HepG2 (cell line): ENCODE results near the gene PIM1. TPM values are rescaled to one million over a fixed set of nuclear protein-coding genes. Genes with fewer than 3 reads are reported as not detected.

Experiments used
- ATAC-seq: fragments of 200-7000 bp; cut with Tn5 transposase; 3 replicates; pipeline ENCODE4 v1.9.1; 2020; ENCODE audit warnings: mild to moderate bottlenecking, moderate library complexity
- BruUV-seq: library from RNA; stranded (reverse); fragments of 400-500 nt; replicated peaks from 2 replicates; lab custom pipeline; 2021; lab: Mats Ljungman, UMichigan
- CTCF ChIA-PET: fragments of 300-600 bp; formaldehyde crosslinking; extraction: SDS; loops from one replicate; lab custom pipeline; 2021; ENCODE audit warnings: low total read pairs, inconsistent platforms, low intra/inter-chr PET ratio; lab: Yijun Ruan, JAX
- POLR2A ChIA-PET: fragments of 350-600 bp; sonication (Branson Sonifier 250); formaldehyde crosslinking; loops from one replicate; lab custom pipeline; 2020; ENCODE audit warnings: antibody characterized with exemption, inconsistent platforms; lab: Yijun Ruan, JAX
- DNase-seq: peaks from one replicate; pipeline ENCODE4 v3.0.0-alpha.2; 2015; ENCODE audit warnings: low spot score
- FAIRE-seq: peaks from 3 replicates; lab custom pipeline; 2011; peaks lifted over from hg19 to GRCh38; lab: Jason Lieb, UNC
- H2AFZ ChIP-seq: one replicate; pipeline ENCODE4 v1.6.1; 2011; ENCODE audit warnings: low read length, inconsistent platforms
- H3K27ac ChIP-seq: fragments of 300-600 bp; 3 replicates; pipeline ENCODE4 v1.8.0; 2011; ENCODE audit warnings: mixed run types, mild to moderate bottlenecking, mixed read lengths, low read length, inconsistent platforms; ENCODE audit not compliant: insufficient read depth; ENCODE audit errors: extremely low read length
- H3K27me3 ChIP-seq, 2 experiments: fragments of 200-600 bp in 1 of 2; 2 replicates in 1 of 2; 3 replicates in 1 of 2; pipeline versions ENCODE4 v1.6.0 to v1.8.0; 2011; ENCODE audit warnings: low read length in 2 of 2, mild to moderate bottlenecking in 2 of 2, moderate library complexity in 2 of 2, inconsistent platforms in 1 of 2; ENCODE audit not compliant: insufficient read depth in 2 of 2, control insufficient read depth in 1 of 2
- H3K36me3 ChIP-seq, 2 experiments: fragments of 200-600 bp in 1 of 2; replicated peaks in 1 of 2; 2 replicates in 1 of 2; 3 replicates in 1 of 2; pipeline versions ENCODE4 v1.5.1 to v1.8.0; 2011; ENCODE audit warnings: low read length in 2 of 2, inconsistent platforms in 1 of 2; ENCODE audit not compliant: insufficient read depth in 2 of 2, control insufficient read depth in 1 of 2
- H3K4me1 ChIP-seq: 2 replicates; pipeline ENCODE4 v1.5.1; 2012; ENCODE audit warnings: low read length, inconsistent platforms; ENCODE audit not compliant: insufficient read depth
- H3K4me2 ChIP-seq: 2 replicates; pipeline ENCODE4 v1.6.0; 2011; ENCODE audit warnings: low read depth, low read length, inconsistent platforms
- H3K4me3 ChIP-seq, 3 experiments: fragments of 200-600 bp in 1 of 3; sonication (generic), shearing (Covaris generic) in 1 of 3; replicated peaks in 1 of 3; 2 replicates each; pipeline ENCODE4 v1.5.1; 2011 to 2016; ENCODE audit warnings: low read length in 3 of 3, inconsistent platforms in 2 of 3, low read depth in 2 of 3, mild to moderate bottlenecking in 2 of 3, control low read depth in 1 of 3, mixed read lengths in 1 of 3; ENCODE audit not compliant: insufficient read depth in 1 of 3
- H3K79me2 ChIP-seq: one replicate; pipeline ENCODE4 v1.6.1; 2011; ENCODE audit warnings: low read length, inconsistent platforms; ENCODE audit not compliant: insufficient read depth
- H3K9ac ChIP-seq: 2 replicates; pipeline ENCODE4 v1.6.0; 2011; ENCODE audit warnings: mild to moderate bottlenecking, low read depth, low read length, inconsistent platforms; ENCODE audit not compliant: insufficient read depth
- H3K9me3 ChIP-seq: 2 replicates; pipeline ENCODE4 v1.5.1; 2012; ENCODE audit warnings: mild to moderate bottlenecking, low read length
- H4K20me1 ChIP-seq: 2 replicates; pipeline ENCODE4 v1.6.0; 2011; ENCODE audit warnings: inconsistent platforms, mild to moderate bottlenecking, low read length, moderate library complexity; ENCODE audit not compliant: insufficient read depth
- ATRX ChIP-seq: sonication (generic); formaldehyde crosslinking; IDR thresholded peaks from 2 replicates; pipeline ENCODE4 v1.4.0; 2020; ENCODE audit warnings: missing genetic modification reagents, borderline replicate concordance
- CEBPG ChIP-seq: IDR thresholded peaks from 2 replicates; pipeline ENCODE4 v1.6.1; 2016
- ELK4 ChIP-seq: sonication (generic); formaldehyde crosslinking; IDR thresholded peaks from 2 replicates; pipeline ENCODE4 v1.9.0; 2021; ENCODE audit warnings: missing genetic modification reagents, borderline replicate concordance
- FOXC1 ChIP-seq: sonication (generic); formaldehyde crosslinking; IDR thresholded peaks from 2 replicates; pipeline ENCODE4 v1.8.0; 2022; ENCODE audit warnings: mild to moderate bottlenecking, missing genetic modification reagents, borderline replicate concordance
- HMGXB3 ChIP-seq: sonication (generic); formaldehyde crosslinking; IDR thresholded peaks from 2 replicates; pipeline ENCODE4 v1.4.0; 2020; ENCODE audit warnings: missing genetic modification reagents, borderline replicate concordance
- HNRNPUL1 ChIP-seq: fragments of 200-400 bp; formaldehyde crosslinking; IDR thresholded peaks from 2 replicates; pipeline ENCODE4 v1.6.1; 2017; ENCODE audit warnings: low read depth, mild to moderate bottlenecking, low read length, moderate library complexity
- JUNB ChIP-seq: sonication (generic); formaldehyde crosslinking; IDR thresholded peaks from 2 replicates; pipeline ENCODE4 v1.8.0; 2022; ENCODE audit warnings: missing genetic modification reagents, mild to moderate bottlenecking, borderline replicate concordance
- MIXL1 ChIP-seq: IDR thresholded peaks from 2 replicates; pipeline ENCODE4 v1.6.1; 2016
- MTA3 ChIP-seq: sonication (generic); formaldehyde crosslinking; IDR thresholded peaks from 2 replicates; pipeline ENCODE4 v1.4.0; 2020; ENCODE audit warnings: missing genetic modification reagents
- ZNF431 ChIP-seq: sonication (generic); formaldehyde crosslinking; IDR thresholded peaks from 2 replicates; pipeline ENCODE4 v1.9.0; 2022; ENCODE audit warnings: missing genetic modification reagents, low read depth, mild to moderate bottlenecking, borderline replicate concordance
- ZNF607 ChIP-seq: sonication (generic); formaldehyde crosslinking; IDR thresholded peaks from 2 replicates; pipeline ENCODE4 v1.5.1; 2020; ENCODE audit warnings: missing genetic modification reagents, mild to moderate bottlenecking, borderline replicate concordance
- ZNF660 ChIP-seq: sonication (generic); formaldehyde crosslinking; IDR thresholded peaks from 2 replicates; pipeline ENCODE4 v1.5.1; 2020; ENCODE audit warnings: mild to moderate bottlenecking, low read depth, missing genetic modification reagents, borderline replicate concordance
- ZNF816 ChIP-seq: sonication (generic); formaldehyde crosslinking; IDR thresholded peaks from 2 replicates; pipeline ENCODE4 v1.8.0; 2022; ENCODE audit warnings: missing genetic modification reagents, mild to moderate bottlenecking, borderline replicate concordance
- ZSCAN9 ChIP-seq: IDR thresholded peaks from 2 replicates; pipeline ENCODE4 v1.6.1; 2016; ENCODE audit warnings: borderline replicate concordance
- WGBS: methylation state at CpG from one replicate; pipeline ENCODE4 v1.1.6; 2017; ENCODE audit warnings: low lambda C conversion rate; 5-methylcytosine and 5-hydroxymethylcytosine counted together
- in situ Hi-C: cut with HindIII; loops from 2 replicates; pipeline ENCODE4 v1.10.0; 2017; ENCODE audit warnings: low pct_unique_long_range_greater_than_20kb; ENCODE audit not compliant: extremely low pct_ligation_motif_present
- intact Hi-C: fragments of 100-400 bp; cut with micrococcal nuclease; formaldehyde crosslinking; loops from one replicate; pipeline ENCODE4 v1.10.0; 2022; ENCODE audit not compliant: unreplicated experiment
- polyA plus RNA-seq, 8 experiments: library from polyadenylated mRNA; depleted of rRNA in 3 of 8; stranded (reverse) in 7 of 8; unstranded in 1 of 8; fragments of >200 nt; fragmentation: Illumina TruSeq in 4 of 8; extraction: Trizol in 4 of 8; gene quantifications; 2 replicates each; pipeline versions ENCODE4 v1.2.1 to v1.2.3, GENCODE V29; 2011 to 2016; ENCODE audit warnings: low read depth in 4 of 8, missing spikeins in 1 of 8, mixed read lengths in 1 of 8; ENCODE audit not compliant: insufficient read depth in 1 of 8
- total RNA-seq, 5 experiments: library from RNA; depleted of rRNA; stranded (reverse); fragments of >200 nt; fragmentation: Illumina TruSeq; extraction: Trizol; gene quantifications; 2 replicates each; pipeline ENCODE4 v1.2.3, GENCODE V29; 2016; ENCODE audit warnings: low read depth in 1 of 5
- TF ChIP-seq, protein P1 (sequence below): sonication (generic); formaldehyde crosslinking; IDR thresholded peaks from 2 replicates; pipeline ENCODE4 v1.8.1; 2023; ENCODE audit warnings: mild to moderate bottlenecking, missing genetic modification reagents, borderline replicate concordance
- TF ChIP-seq, protein P2 (sequence below): sonication (generic); formaldehyde crosslinking; IDR thresholded peaks from 2 replicates; pipeline ENCODE4 v1.5.0; 2020; ENCODE audit warnings: missing genetic modification reagents
- TF ChIP-seq, protein P3 (sequence below): IDR thresholded peaks from 2 replicates; pipeline ENCODE4 v1.6.1; 2016

PIM1 gene
- total and polyA plus RNA-seq, 2 of the 13 experiments (the other 11 are each of a cell fraction or from before 2014, with no cell fraction given), result 29.4 to 117 TPM

- WGBS, result 91% methylated on average over 4 of the region's 4 CpGs
- intact Hi-C loops, result no loop called here
- ChIA-PET POLR2A (interaction anchor here (1.1 to 8.1 kb wide), 5 partner anchors 10 to 49 kb away, joined by 3 to 88 read pairs (median 7); partner anchors contain the start of gene PIM1), CTCF (no interaction called here)
- no peak overlapping the region for H3K9ac ChIP-seq
- no peak overlapping the region for H2AFZ ChIP-seq
- peaks cover 73% of the 10 kb centered on the region for H3K4me1 ChIP-seq
- no peak overlapping the region for H3K4me2 ChIP-seq
- in situ Hi-C loops, result no loop called here
- H3K79me2 ChIP-seq, result no peaks in the 10 kb centered on the region
- H3K36me3 ChIP-seq, result no peaks in the 10 kb centered on the region
- no peaks in the 10 kb centered on the region for H3K27me3 ChIP-seq
- no peaks in the 10 kb centered on the region for H3K9me3 ChIP-seq
- H3K27ac ChIP-seq, result no peak overlapping the region
- H3K4me3 ChIP-seq, result no peak overlapping the region
- H4K20me1 ChIP-seq, result no peaks in the 10 kb centered on the region
- TF ChIP-seq ZSCAN9 (CRISPR knock-in tag) (no peak), ZNF816 (CRISPR knock-in tag) (no peak), JUNB (CRISPR knock-in tag) (no peak), ZNF607 (CRISPR knock-in tag) (no peak), MIXL1 (CRISPR knock-in tag) (no peak), ZNF431 (CRISPR knock-in tag) (no peak), ZNF660 (CRISPR knock-in tag) (no peak), HNRNPUL1 (no peak), ELK4 (no peak), MTA3 (CRISPR knock-in tag) (no peak), ATRX (CRISPR knock-in tag) (no peak), CEBPG (CRISPR knock-in tag) (no peak), HMGXB3 (CRISPR knock-in tag) (no peak), FOXC1 (no peak)
- TF ChIP-seq, protein P1, sequence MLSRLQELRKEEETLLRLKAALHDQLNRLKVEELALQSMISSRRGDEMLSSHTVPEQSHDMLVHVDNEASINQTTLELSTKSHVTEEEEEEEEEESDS, result no peak
- TF ChIP-seq, protein P2, sequence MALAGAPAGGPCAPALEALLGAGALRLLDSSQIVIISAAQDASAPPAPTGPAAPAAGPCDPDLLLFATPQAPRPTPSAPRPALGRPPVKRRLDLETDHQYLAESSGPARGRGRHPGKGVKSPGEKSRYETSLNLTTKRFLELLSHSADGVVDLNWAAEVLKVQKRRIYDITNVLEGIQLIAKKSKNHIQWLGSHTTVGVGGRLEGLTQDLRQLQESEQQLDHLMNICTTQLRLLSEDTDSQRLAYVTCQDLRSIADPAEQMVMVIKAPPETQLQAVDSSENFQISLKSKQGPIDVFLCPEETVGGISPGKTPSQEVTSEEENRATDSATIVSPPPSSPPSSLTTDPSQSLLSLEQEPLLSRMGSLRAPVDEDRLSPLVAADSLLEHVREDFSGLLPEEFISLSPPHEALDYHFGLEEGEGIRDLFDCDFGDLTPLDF (CRISPR knock-in tag), result no peak
- TF ChIP-seq, protein P3, sequence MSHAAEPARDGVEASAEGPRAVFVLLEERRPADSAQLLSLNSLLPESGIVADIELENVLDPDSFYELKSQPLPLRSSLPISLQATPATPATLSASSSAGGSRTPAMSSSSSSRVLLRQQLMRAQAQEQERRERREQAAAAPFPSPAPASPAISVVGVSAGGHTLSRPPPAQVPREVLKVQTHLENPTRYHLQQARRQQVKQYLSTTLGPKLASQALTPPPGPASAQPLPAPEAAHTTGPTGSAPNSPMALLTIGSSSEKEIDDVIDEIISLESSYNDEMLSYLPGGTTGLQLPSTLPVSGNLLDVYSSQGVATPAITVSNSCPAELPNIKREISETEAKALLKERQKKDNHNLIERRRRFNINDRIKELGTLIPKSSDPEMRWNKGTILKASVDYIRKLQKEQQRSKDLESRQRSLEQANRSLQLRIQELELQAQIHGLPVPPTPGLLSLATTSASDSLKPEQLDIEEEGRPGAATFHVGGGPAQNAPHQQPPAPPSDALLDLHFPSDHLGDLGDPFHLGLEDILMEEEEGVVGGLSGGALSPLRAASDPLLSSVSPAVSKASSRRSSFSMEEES (CRISPR knock-in tag), result no peak
- no peak for DNase-seq
- no peak for ATAC-seq
- BruUV-seq, result no TSS peak
- no peak for FAIRE-seq
Measured at GRCh38 chr6:37121556-37121955, 48.4 kb upstream of the PIM1 start.
